ENCODE results near the gene OR7C2. TPM values are rescaled to one million over a fixed set of nuclear protein-coding genes. Genes with fewer than 3 reads are reported as not detected.

Gene OR7C2
- total and polyA plus RNA-seq, 2 donors (not counting 1 experiment from before 2014, with no cell fraction given): not detected

GRCh38 chr19:14949876-14950275, 8.6 kb downstream of the OR7C2 start:
- Histone ChIP-seq H3K27ac (ENCODE audit: insufficient read depth, low read length) (no peak overlapping the region), H3K4me3 (replicated peaks in 1 of 4; ENCODE audit: control extremely low read depth in 1 of 4, insufficient read depth in 1 of 4, low read depth in 3 of 4, low read length in 4 of 4) (no peak overlapping the region), H3K9me3 (ENCODE audit: control insufficient read depth, insufficient read depth, low read depth, low read length) (no peaks in the 10 kb centered on the region), H3K79me2 (ENCODE audit: control insufficient read depth, insufficient read depth, low read length) (no peaks in the 10 kb centered on the region), H3K4me2 (ENCODE audit: extremely low read depth, insufficient read depth, low read length) (no peak overlapping the region), H3K9ac (ENCODE audit: insufficient read depth, low read length) (no peak overlapping the region), H3K27me3 (ENCODE audit: control insufficient read depth, insufficient read depth, low read length) (no peaks in the 10 kb centered on the region), H3K36me3 (ENCODE audit: control insufficient read depth, insufficient read depth, low read length) (no peaks in the 10 kb centered on the region), H4K20me1 (ENCODE audit: control insufficient read depth, extremely low read depth, insufficient read depth, low read length) (no peaks in the 10 kb centered on the region), H3K4me1 (ENCODE audit: control insufficient read depth, extremely low read depth, insufficient read depth, low read length) (no peaks in the 10 kb centered on the region), H2AFZ (ENCODE audit: low read length) (no peak overlapping the region)
- no peak for TF ChIP-seq EZH2 (IDR thresholded peaks at IDR 0.05; ENCODE audit: low read length, missing control alignments)
- TF ChIP-seq CTCF (conservative IDR thresholded peaks at IDR 0.05 in 1 of 2, IDR thresholded peaks at IDR 0.05 in 1 of 2; ENCODE audit: low read depth in 1 of 2, low read length in 2 of 2): no peak
- no peak for DNase-seq (ENCODE audit: low read depth in 2 of 2)

GRCh38 chr19:14950421-14950820, 9.1 kb downstream of the OR7C2 start:
- no peak for DNase-seq (ENCODE audit: low read depth in 2 of 2)

GRCh38 chr19:14952767-14953166, 11.5 kb downstream of the OR7C2 start:
- Histone ChIP-seq H3K36me3 (ENCODE audit: control insufficient read depth, insufficient read depth, low read length) (no peaks in the 10 kb centered on the region), H4K20me1 (ENCODE audit: control insufficient read depth, extremely low read depth, insufficient read depth, low read length) (no peaks in the 10 kb centered on the region), H3K27me3 (ENCODE audit: control insufficient read depth, insufficient read depth, low read length) (no peaks in the 10 kb centered on the region), H3K27ac (ENCODE audit: insufficient read depth, low read length) (no peak overlapping the region), H3K4me3 (replicated peaks in 1 of 4; ENCODE audit: control extremely low read depth in 1 of 4, insufficient read depth in 1 of 4, low read depth in 3 of 4, low read length in 4 of 4) (no peak overlapping the region), H2AFZ (ENCODE audit: low read length) (no peak overlapping the region), H3K79me2 (ENCODE audit: control insufficient read depth, insufficient read depth, low read length) (no peaks in the 10 kb centered on the region), H3K9ac (ENCODE audit: insufficient read depth, low read length) (no peak overlapping the region), H3K4me1 (ENCODE audit: control insufficient read depth, extremely low read depth, insufficient read depth, low read length) (no peaks in the 10 kb centered on the region), H3K4me2 (ENCODE audit: extremely low read depth, insufficient read depth, low read length) (no peak overlapping the region), H3K9me3 (ENCODE audit: control insufficient read depth, insufficient read depth, low read depth, low read length) (no peaks in the 10 kb centered on the region)
- no peak for DNase-seq (ENCODE audit: low read depth in 2 of 2)
- TF ChIP-seq CTCF (conservative IDR thresholded peaks at IDR 0.05 in 1 of 2, IDR thresholded peaks at IDR 0.05 in 1 of 2; ENCODE audit: low read depth in 1 of 2, low read length in 2 of 2) (no peak), EZH2 (IDR thresholded peaks at IDR 0.05; ENCODE audit: low read length, missing control alignments) (no peak)

More at GRCh38 chr19:14950421-14950820, 9.1 kb downstream of the OR7C2 start:
- Histone ChIP-seq H4K20me1 (ENCODE audit: control insufficient read depth, extremely low read depth, insufficient read depth, low read length) (no peaks in the 10 kb centered on the region), H3K36me3 (ENCODE audit: control insufficient read depth, insufficient read depth, low read length) (no peaks in the 10 kb centered on the region), H3K4me2 (ENCODE audit: extremely low read depth, insufficient read depth, low read length) (no peak overlapping the region), H3K9me3 (ENCODE audit: control insufficient read depth, insufficient read depth, low read depth, low read length) (no peaks in the 10 kb centered on the region), H3K9ac (ENCODE audit: insufficient read depth, low read length) (no peak overlapping the region), H3K27me3 (ENCODE audit: control insufficient read depth, insufficient read depth, low read length) (no peaks in the 10 kb centered on the region), H2AFZ (ENCODE audit: low read length) (no peak overlapping the region), H3K27ac (ENCODE audit: insufficient read depth, low read length) (no peak overlapping the region), H3K4me1 (ENCODE audit: control insufficient read depth, extremely low read depth, insufficient read depth, low read length) (no peaks in the 10 kb centered on the region), H3K4me3 (replicated peaks in 1 of 4; ENCODE audit: control extremely low read depth in 1 of 4, insufficient read depth in 1 of 4, low read depth in 3 of 4, low read length in 4 of 4) (no peak overlapping the region), H3K79me2 (ENCODE audit: control insufficient read depth, insufficient read depth, low read length) (no peaks in the 10 kb centered on the region)
- TF ChIP-seq EZH2 (IDR thresholded peaks at IDR 0.05; ENCODE audit: low read length, missing control alignments): no peak
- no peak for TF ChIP-seq CTCF (conservative IDR thresholded peaks at IDR 0.05 in 1 of 2, IDR thresholded peaks at IDR 0.05 in 1 of 2; ENCODE audit: low read depth in 1 of 2, low read length in 2 of 2)

Data from fibroblast of lung (primary cell).